ENCODE results near the gene LTBP3. TPM values are rescaled to one million over a fixed set of nuclear protein-coding genes. Genes with fewer than 3 reads are reported as not detected.

LTBP3 gene
- total and polyA plus RNA-seq, 9 of the 15 experiments (the other 6 are each of a cell fraction or from before 2014, with no cell fraction given), result 0.06 to 20.5 (median 4.8) TPM

- TF ChIP-seq POLR2B (IDR thresholded peaks at IDR 0.05; ENCODE audit: low read depth, partially characterized antibody) (no peak), SREBF1 (IDR thresholded peaks at IDR 0.05; ENCODE audit: borderline replicate concordance, low read depth, low read length) (no peak), PHB (CRISPR knock-in tag; IDR thresholded peaks at IDR 0.05) (no peak), CREBBP (IDR thresholded peaks at IDR 0.05; ENCODE audit: low read depth, low read length) (no peak), NR3C1 (CRISPR knock-in tag; IDR thresholded peaks at IDR 0.05) (no peak), ZNF121 (CRISPR knock-in tag; conservative IDR thresholded peaks at IDR 0.05) (no peak), PYGO2 (tag; IDR thresholded peaks at IDR 0.05) (no peak), ZNF740 (CRISPR knock-in tag; IDR thresholded peaks at IDR 0.05) (no peak), ZNF740 (tag; IDR thresholded peaks at IDR 0.05) (no peak), FOSL1 (tag; conservative IDR thresholded peaks at IDR 0.05) (peak; percentile 13), TCF7 (IDR thresholded peaks at IDR 0.05; ENCODE audit: borderline replicate concordance) (no peak), TFAP4 (CRISPR knock-in tag; IDR thresholded peaks at IDR 0.05; ENCODE audit: borderline replicate concordance) (no peak), ZNF764 (CRISPR knock-in tag; IDR thresholded peaks at IDR 0.05; ENCODE audit: low read depth) (no peak), ARID3A (IDR thresholded peaks at IDR 0.05; ENCODE audit: borderline replicate concordance, low read depth, low read length) (no peak), HNRNPL (IDR thresholded peaks at IDR 0.05; ENCODE audit: low read depth, low read length) (0 out of 2 replicates have a peak, but pooled peaks have one; percentile 27), ZNF407 (IDR thresholded peaks at IDR 0.05; ENCODE audit: low read depth) (no peak), RBM17 (IDR thresholded peaks at IDR 0.05; ENCODE audit: borderline replicate concordance, low read depth, low read length) (no peak)
These were observed 17.5 kb upstream of the LTBP3 start, which contains the start of gene EHBP1L1 (continued) for GRCh38 chr11:65575568-65576231.
